HG02885 (cell line): Measurements from ENCODE around the gene BTBD9.

Experiments
- ATAC-seq: cut with Tn5 transposase; IDR thresholded peaks from one replicate; pipeline ENCODE4 v1.9.1; 2021; ENCODE audit warnings: mild to moderate bottlenecking; ENCODE audit not compliant: unreplicated experiment, poor library complexity

BTBD9 gene

GRCh38 chr6:38404355-38404754 lies 235.4 kb downstream of the BTBD9 start:
- ATAC-seq: no peak

- no peak for ATAC-seq
Measured at GRCh38 chr6:38403548-38403947, 236.2 kb downstream of the BTBD9 start.

GRCh38 chr6:38400764-38401163 lies 239.0 kb downstream of the BTBD9 start:
- no peak for ATAC-seq

GRCh38 chr6:38400101-38400500 lies 239.6 kb downstream of the BTBD9 start:
- no peak for ATAC-seq

- ATAC-seq: no peak
Measured at GRCh38 chr6:38396209-38396608, 243.5 kb downstream of the BTBD9 start.

GRCh38 chr6:38393986-38394385 lies 245.7 kb downstream of the BTBD9 start:
- ATAC-seq: no peak

- ATAC-seq: no peak
Measured at GRCh38 chr6:38391626-38392579, 247.8 kb downstream of the BTBD9 start.

- ATAC-seq: no peak
Measured at GRCh38 chr6:38391206-38391605, 248.5 kb downstream of the BTBD9 start.

GRCh38 chr6:38389875-38390274 lies 249.9 kb downstream of the BTBD9 start:
- ATAC-seq: no peak

- ATAC-seq: no peak
Measured at GRCh38 chr6:38387971-38388370, 251.8 kb downstream of the BTBD9 start.

GRCh38 chr6:38387461-38387860 lies 252.3 kb downstream of the BTBD9 start:
- ATAC-seq: no peak

GRCh38 chr6:38378801-38379200 lies 260.9 kb downstream of the BTBD9 start:
- no peak for ATAC-seq

GRCh38 chr6:38375937-38376336 lies 263.8 kb downstream of the BTBD9 start:
- ATAC-seq: no peak

- ATAC-seq: no peak
Measured at GRCh38 chr6:38375341-38375740, 264.4 kb downstream of the BTBD9 start.

GRCh38 chr6:38371881-38372280 lies 267.8 kb downstream of the BTBD9 start:
- no peak for ATAC-seq

- no peak for ATAC-seq
Measured at GRCh38 chr6:38370653-38371601, 268.8 kb downstream of the BTBD9 start.

- ATAC-seq: no peak
Measured at GRCh38 chr6:38367231-38367630, 272.5 kb downstream of the BTBD9 start.

GRCh38 chr6:38366234-38366633 lies 273.5 kb downstream of the BTBD9 start:
- ATAC-seq: no peak

- ATAC-seq: no peak
Measured at GRCh38 chr6:38364775-38365174, 275.0 kb downstream of the BTBD9 start.

GRCh38 chr6:38364127-38364526 lies 275.6 kb downstream of the BTBD9 start:
- no peak for ATAC-seq

- ATAC-seq: no peak
Measured at GRCh38 chr6:38355519-38355918, 284.2 kb downstream of the BTBD9 start.
